ENCODE measurements around the gene AREL1.

The AREL1 gene

DNA sequence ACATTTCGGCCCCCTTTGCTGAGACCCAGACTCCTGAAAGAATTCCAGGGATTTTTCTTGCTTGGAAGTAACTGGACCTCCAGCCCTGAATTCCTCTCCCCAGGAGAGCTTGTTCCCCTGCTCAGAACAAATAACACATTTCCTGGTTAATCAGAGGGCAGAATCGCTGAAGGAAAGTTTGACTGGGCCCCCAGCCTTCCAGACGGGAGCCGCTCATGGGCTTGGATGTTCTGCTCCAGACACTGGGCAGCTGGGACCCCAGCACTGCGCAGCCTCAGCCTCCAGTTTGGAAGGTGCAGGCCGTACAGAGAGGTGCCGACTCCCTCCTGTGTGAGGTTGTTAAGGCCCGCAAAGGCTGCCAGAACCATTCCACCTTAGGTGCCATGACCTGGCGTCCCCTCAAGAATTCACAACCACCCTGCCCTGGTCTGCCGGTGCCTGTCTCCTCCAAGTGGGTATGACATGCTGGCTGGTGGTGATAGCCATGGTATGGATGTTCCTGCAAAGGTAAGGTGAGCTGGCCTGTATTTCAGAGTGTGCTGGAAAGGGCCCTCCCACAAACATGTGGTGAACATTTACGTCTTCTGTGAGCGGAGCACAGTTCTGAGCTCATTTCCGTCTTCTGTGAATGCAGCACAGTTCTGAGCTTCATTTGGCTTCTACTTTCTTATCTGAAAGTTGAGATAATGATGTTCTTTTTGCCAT is 95.7 kb downstream of the AREL1 start:
- no peak overlapping the region for H3K27ac ChIP-seq (ENCODE audit: low read depth, low read length)

GRCh38 chr14:74616507-74616906 is 96.4 kb downstream of the AREL1 start:
- peaks cover 0 to 7% (median 0%) of the 10 kb centered on the region in 5 donors for H3K27me3 ChIP-seq (ENCODE audit: control insufficient read depth in 5 of 5, insufficient read depth in 4 of 5, low read length in 5 of 5)
- no peak overlapping the region for H3K4me3 ChIP-seq (ENCODE audit: low read depth in 1 of 5, low read length in 5 of 5)
- H3K4me1 ChIP-seq (ENCODE audit: control insufficient read depth in 5 of 5, insufficient read depth in 5 of 5, low read length in 5 of 5) = peaks cover 19 to 66% (median 51%) of the 10 kb centered on the region in 5 donors
- no peak overlapping the region for H3K27ac ChIP-seq (ENCODE audit: low read depth, low read length)
- no peaks in the 10 kb centered on the region for H3K9me3 ChIP-seq (ENCODE audit: control insufficient read depth in 5 of 5, low read length in 5 of 5)
- H3K9ac ChIP-seq (ENCODE audit: low read length in 5 of 5) = no peak overlapping the region
- H3K36me3 ChIP-seq (ENCODE audit: control insufficient read depth in 5 of 5, insufficient read depth in 5 of 5, low read length in 5 of 5) = no peaks in the 10 kb centered on the region

More for the DNA sequence above, 95.7 kb downstream of the AREL1 start:
- H3K4me3 ChIP-seq (ENCODE audit: low read depth in 1 of 5, low read length in 5 of 5) = no peak overlapping the region
- H3K4me1 ChIP-seq (ENCODE audit: control insufficient read depth in 5 of 5, insufficient read depth in 5 of 5, low read length in 5 of 5) = peaks cover 19 to 62% (median 45%) of the 10 kb centered on the region in 5 donors
- no peak overlapping the region for H3K9ac ChIP-seq (ENCODE audit: low read length in 5 of 5)
- H3K27me3 ChIP-seq (ENCODE audit: control insufficient read depth in 5 of 5, insufficient read depth in 4 of 5, low read length in 5 of 5) = peaks cover 0 to 5% (median 0%) of the 10 kb centered on the region in 5 donors
- H3K36me3 ChIP-seq (ENCODE audit: control insufficient read depth in 5 of 5, insufficient read depth in 5 of 5, low read length in 5 of 5) = no peaks in the 10 kb centered on the region
- no peaks in the 10 kb centered on the region for H3K9me3 ChIP-seq (ENCODE audit: control insufficient read depth in 5 of 5, low read length in 5 of 5)

GRCh38 chr14:74615735-74616134 is 97.1 kb downstream of the AREL1 start:
- no peak overlapping the region for H3K4me3 ChIP-seq (ENCODE audit: low read depth in 1 of 5, low read length in 5 of 5)
- H3K27ac ChIP-seq (ENCODE audit: low read depth, low read length) = no peak overlapping the region
- H3K4me1 ChIP-seq (ENCODE audit: control insufficient read depth in 5 of 5, insufficient read depth in 5 of 5, low read length in 5 of 5) = peaks cover 19 to 68% (median 58%) of the 10 kb centered on the region in 5 donors
- no peaks in the 10 kb centered on the region for H3K9me3 ChIP-seq (ENCODE audit: control insufficient read depth in 5 of 5, low read length in 5 of 5)
- H3K9ac ChIP-seq (ENCODE audit: low read length in 5 of 5) = no peak overlapping the region
- peaks cover 0 to 7% (median 0%) of the 10 kb centered on the region in 5 donors for H3K27me3 ChIP-seq (ENCODE audit: control insufficient read depth in 5 of 5, insufficient read depth in 4 of 5, low read length in 5 of 5)
- no peaks in the 10 kb centered on the region for H3K36me3 ChIP-seq (ENCODE audit: control insufficient read depth in 5 of 5, insufficient read depth in 5 of 5, low read length in 5 of 5)

DNA sequence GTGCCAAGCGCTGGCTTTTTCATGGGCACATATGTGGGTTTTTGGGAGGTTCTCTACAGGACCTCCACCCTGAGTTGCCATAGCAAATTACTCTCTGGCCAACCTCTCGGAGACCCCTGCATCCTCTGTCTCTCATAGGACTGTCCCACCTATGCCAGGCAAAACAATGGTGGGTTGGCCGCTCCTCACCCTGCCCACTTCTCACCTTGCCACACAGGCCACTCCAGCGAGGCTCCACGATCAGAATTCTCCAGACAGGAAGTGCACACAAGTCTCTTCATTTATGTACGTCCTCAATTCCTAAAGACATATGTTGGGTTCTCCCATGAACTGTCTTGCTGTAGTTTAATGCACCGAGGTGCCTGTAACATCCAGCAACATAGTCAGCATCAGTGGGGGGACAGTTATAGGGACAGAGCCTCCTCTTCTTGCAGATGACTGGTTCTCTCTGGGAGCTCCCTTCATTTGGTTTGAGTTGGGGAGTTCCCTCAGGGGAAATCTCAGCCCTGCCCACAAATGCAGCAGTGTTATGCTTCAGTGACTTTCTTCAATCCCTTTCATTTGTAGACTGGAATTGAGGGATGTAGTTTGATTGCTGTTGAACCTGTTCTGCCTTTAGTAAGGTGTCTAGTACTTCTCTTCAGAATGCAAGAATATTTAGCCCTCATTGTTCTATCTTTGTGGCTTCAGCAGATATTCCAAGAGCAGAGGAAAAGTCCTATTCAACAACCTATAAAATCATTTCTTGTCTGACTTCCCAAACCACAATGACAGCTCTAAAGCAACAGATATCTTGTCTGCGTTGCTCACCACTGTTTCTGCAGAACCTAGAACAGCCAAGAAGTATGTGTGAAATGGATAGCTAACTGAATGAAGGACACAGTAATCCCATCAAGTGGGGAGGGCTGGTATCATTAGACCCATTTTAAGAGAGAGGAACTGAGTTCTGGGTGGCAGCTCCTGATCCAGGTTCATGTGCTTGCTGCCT is 98.1 kb downstream of the AREL1 start:
- Histone ChIP-seq H3K27me3 (ENCODE audit: control insufficient read depth in 5 of 5, insufficient read depth in 4 of 5, low read length in 5 of 5) (peaks cover 0 to 7% (median 0%) of the 10 kb centered on the region in 5 donors), H3K4me3 (ENCODE audit: low read depth in 1 of 5, low read length in 5 of 5) (no peak overlapping the region), H3K36me3 (ENCODE audit: control insufficient read depth in 5 of 5, insufficient read depth in 5 of 5, low read length in 5 of 5) (no peaks in the 10 kb centered on the region), H3K9ac (ENCODE audit: low read length in 5 of 5) (no peak overlapping the region), H3K4me1 (ENCODE audit: control insufficient read depth in 5 of 5, insufficient read depth in 5 of 5, low read length in 5 of 5) (peaks cover 16 to 68% (median 54%) of the 10 kb centered on the region in 5 donors), H3K9me3 (ENCODE audit: control insufficient read depth in 5 of 5, low read length in 5 of 5) (no peaks in the 10 kb centered on the region), H3K27ac (ENCODE audit: low read depth, low read length) (no peak overlapping the region)

- Histone ChIP-seq H3K36me3 (ENCODE audit: control insufficient read depth in 5 of 5, insufficient read depth in 5 of 5, low read length in 5 of 5) (no peaks in the 10 kb centered on the region), H3K9me3 (ENCODE audit: control insufficient read depth in 5 of 5, low read length in 5 of 5) (no peaks in the 10 kb centered on the region), H3K9ac (ENCODE audit: low read length in 5 of 5) (peak overlapping the region in 1 of 5 donors; percentile 56), H3K27ac (ENCODE audit: low read depth, low read length) (no peak overlapping the region), H3K4me3 (ENCODE audit: low read depth in 1 of 5, low read length in 5 of 5) (no peak overlapping the region), H3K27me3 (ENCODE audit: control insufficient read depth in 5 of 5, insufficient read depth in 4 of 5, low read length in 5 of 5) (peaks cover 0 to 7% (median 0%) of the 10 kb centered on the region in 5 donors), H3K4me1 (ENCODE audit: control insufficient read depth in 5 of 5, insufficient read depth in 5 of 5, low read length in 5 of 5) (peaks cover 4 to 63% (median 51%) of the 10 kb centered on the region in 5 donors)
Measured at GRCh38 chr14:74613211-74613914, 99.5 kb downstream of the AREL1 start.

- Histone ChIP-seq H3K27me3 (ENCODE audit: control insufficient read depth in 5 of 5, insufficient read depth in 4 of 5, low read length in 5 of 5) (peaks cover 0 to 7% (median 0%) of the 10 kb centered on the region in 5 donors), H3K9ac (ENCODE audit: low read length in 5 of 5) (peak overlapping the region in 3 of 5 donors; percentile 23 to 68 (median 53)), H3K36me3 (ENCODE audit: control insufficient read depth in 5 of 5, insufficient read depth in 5 of 5, low read length in 5 of 5) (no peaks in the 10 kb centered on the region), H3K27ac (ENCODE audit: low read depth, low read length) (no peak overlapping the region), H3K4me3 (ENCODE audit: low read depth in 1 of 5, low read length in 5 of 5) (peak overlapping the region in 4 of 5 donors; percentile 58 to 80 (median 74)), H3K4me1 (ENCODE audit: control insufficient read depth in 5 of 5, insufficient read depth in 5 of 5, low read length in 5 of 5) (peaks cover 4 to 54% (median 43%) of the 10 kb centered on the region in 5 donors), H3K9me3 (ENCODE audit: control insufficient read depth in 5 of 5, low read length in 5 of 5) (no peaks in the 10 kb centered on the region)
Measured at GRCh38 chr14:74612350-74613021, 100.4 kb downstream of the AREL1 start.

- no peak within 1 kb of the TSS for H3K27ac ChIP-seq (ENCODE audit: low read depth, low read length)
Measured at GRCh38 chr14:74611650-74612349, 101.1 kb downstream of the AREL1 start, which contains the start of gene LTBP2. Gene LTBP2 (minus strand): TSS chr14:74612237. CDS start chr14:74611944, 293 bp downstream.

More at GRCh38 chr14:74611650-74612349, 101.1 kb downstream of the AREL1 start, which contains the start of gene LTBP2:
- H3K27me3 ChIP-seq (ENCODE audit: control insufficient read depth in 5 of 5, insufficient read depth in 4 of 5, low read length in 5 of 5) = peaks cover 0 to 7% (median 0%) of the 10 kb centered on the region in 5 donors
- no peaks in the 10 kb centered on the region for H3K36me3 ChIP-seq (ENCODE audit: control insufficient read depth in 5 of 5, insufficient read depth in 5 of 5, low read length in 5 of 5)
- H3K9me3 ChIP-seq (ENCODE audit: control insufficient read depth in 5 of 5, low read length in 5 of 5) = no peaks in the 10 kb centered on the region
- H3K9ac ChIP-seq (ENCODE audit: low read length in 5 of 5) = peak within 1 kb of the TSS in 4 of 5 donors; percentile 43 to 68 (median 56)
- H3K4me1 ChIP-seq (ENCODE audit: control insufficient read depth in 5 of 5, insufficient read depth in 5 of 5, low read length in 5 of 5) = peaks cover 4 to 47% (median 39%) of the 10 kb centered on the region in 5 donors
- H3K4me3 ChIP-seq (ENCODE audit: low read depth in 1 of 5, low read length in 5 of 5) = peak within 1 kb of the TSS; percentile 38 to 80 (median 70)
